ENCODE results near the gene MEDAG. TPM values are rescaled to one million over a fixed set of nuclear protein-coding genes. Genes with fewer than 3 reads are reported as not detected.

Gene MEDAG
- total RNA-seq, 1 experiment from 2014 or later, result 0.67 TPM

GRCh38 chr13:30920162-30920909, 14.3 kb downstream of the MEDAG start:
- ChIA-PET POLR2A (no interaction called here), CTCF (no interaction called here)
- Histone ChIP-seq H3K27ac (ENCODE audit: low read length) (no peak overlapping the region), H3K4me1 (ENCODE audit: control insufficient read depth, insufficient read depth, low read length) (no peaks in the 10 kb centered on the region), H3K9me3 (ENCODE audit: control insufficient read depth, insufficient read depth, low read depth, low read length) (no peaks in the 10 kb centered on the region), H3K27me3 (ENCODE audit: control insufficient read depth, insufficient read depth, low read length) (no peaks in the 10 kb centered on the region), H3K36me3 (ENCODE audit: control insufficient read depth, insufficient read depth, low read length) (no peaks in the 10 kb centered on the region), H3K4me3 (ENCODE audit: low read depth in 2 of 2, low read length in 2 of 2) (no peak overlapping the region)
- DNase-seq (ENCODE audit: low read depth, low spot score) (no peak), ATAC-seq (no peak)
- in situ Hi-C loops (cut with HindIII; ENCODE audit: low pct_unique_long_range_greater_than_20kb, low sequenced_read_pairs), result no loop called here
- intact Hi-C loops (cut with micrococcal nuclease; ENCODE audit: unreplicated experiment), result no loop called here
- no TSS peak for BruUV-seq (replicated peaks)
- TF ChIP-seq REST (IDR thresholded peaks at IDR 0.05; ENCODE audit: insufficient read depth in 1 of 2, low read depth in 2 of 2, low read length in 1 of 2) (no peak), POLR2AphosphoS5 (IDR thresholded peaks at IDR 0.05; ENCODE audit: low read depth, low read length) (no peak), TCF7L2 (IDR thresholded peaks at IDR 0.05; ENCODE audit: low read depth, low read length) (no peak), SIN3A (IDR thresholded peaks at IDR 0.05; ENCODE audit: borderline replicate concordance, insufficient read depth, low read depth, low read length) (no peak), CTCF (IDR thresholded peaks at IDR 0.05) (no peak)

GRCh38 chr13:30923418-30923817, 17.3 kb downstream of the MEDAG start:
- no peak for ATAC-seq
- intact Hi-C loops (cut with micrococcal nuclease; ENCODE audit: unreplicated experiment), result no loop called here
- Histone ChIP-seq H3K9me3 (ENCODE audit: control insufficient read depth, insufficient read depth, low read depth, low read length) (no peaks in the 10 kb centered on the region), H3K36me3 (ENCODE audit: control insufficient read depth, insufficient read depth, low read length) (no peaks in the 10 kb centered on the region), H3K27ac (ENCODE audit: low read length) (no peak overlapping the region), H3K4me3 (ENCODE audit: low read depth in 2 of 2, low read length in 2 of 2) (no peak overlapping the region), H3K27me3 (ENCODE audit: control insufficient read depth, insufficient read depth, low read length) (no peaks in the 10 kb centered on the region), H3K4me1 (ENCODE audit: control insufficient read depth, insufficient read depth, low read length) (no peaks in the 10 kb centered on the region)
- CTCF ChIA-PET, result no interaction called here
- DNase-seq (ENCODE audit: low read depth, low spot score), result no peak
- POLR2A ChIA-PET, result no interaction called here
- TF ChIP-seq TCF7L2 (IDR thresholded peaks at IDR 0.05; ENCODE audit: low read depth, low read length), result no peak
- no peak for TF ChIP-seq POLR2AphosphoS5 (IDR thresholded peaks at IDR 0.05; ENCODE audit: low read depth, low read length)
- TF ChIP-seq SIN3A (IDR thresholded peaks at IDR 0.05; ENCODE audit: borderline replicate concordance, insufficient read depth, low read depth, low read length), result no peak
- no peak for TF ChIP-seq REST (IDR thresholded peaks at IDR 0.05; ENCODE audit: insufficient read depth in 1 of 2, low read depth in 2 of 2, low read length in 1 of 2)
- TF ChIP-seq CTCF (IDR thresholded peaks at IDR 0.05), result no peak
- no TSS peak for BruUV-seq (replicated peaks)
- in situ Hi-C loops (cut with HindIII; ENCODE audit: low pct_unique_long_range_greater_than_20kb, low sequenced_read_pairs), result no loop called here

Measured in Panc1 (cell line).